PFSK-1 (cell line): ENCODE measurements around the gene USP32.

ENCODE experiments used
- FOXP2 ChIP-seq: optimal IDR thresholded peaks from 2 replicates; pipeline ENCODE3; 2011; ENCODE audit warnings: borderline replicate concordance, control low read depth, inconsistent platforms; ENCODE audit not compliant: insufficient read depth; ENCODE audit errors: extremely low read length, extremely low read depth
- POLR2AphosphoS5 ChIP-seq: IDR thresholded peaks from 2 replicates; pipeline ENCODE4 v1.6.1; 2012; ENCODE audit warnings: low read depth, mild to moderate bottlenecking, control low read depth, low read length, moderate library complexity
- TF ChIP-seq, protein P1 (sequence below), 2 experiments: IDR thresholded peaks; 2 replicates each; pipeline versions ENCODE4 v1.6.1 to v1.8.0; 2011 to 2012; ENCODE audit warnings: low read depth in 2 of 2, low read length in 2 of 2, control low read depth in 1 of 2, inconsistent platforms in 1 of 2, mild to moderate bottlenecking in 1 of 2, moderate library complexity in 1 of 2; ENCODE audit not compliant: insufficient read depth in 1 of 2

- TF ChIP-seq POLR2AphosphoS5, result no peak
- TF ChIP-seq FOXP2, result no peak
- TF ChIP-seq, protein P1, sequence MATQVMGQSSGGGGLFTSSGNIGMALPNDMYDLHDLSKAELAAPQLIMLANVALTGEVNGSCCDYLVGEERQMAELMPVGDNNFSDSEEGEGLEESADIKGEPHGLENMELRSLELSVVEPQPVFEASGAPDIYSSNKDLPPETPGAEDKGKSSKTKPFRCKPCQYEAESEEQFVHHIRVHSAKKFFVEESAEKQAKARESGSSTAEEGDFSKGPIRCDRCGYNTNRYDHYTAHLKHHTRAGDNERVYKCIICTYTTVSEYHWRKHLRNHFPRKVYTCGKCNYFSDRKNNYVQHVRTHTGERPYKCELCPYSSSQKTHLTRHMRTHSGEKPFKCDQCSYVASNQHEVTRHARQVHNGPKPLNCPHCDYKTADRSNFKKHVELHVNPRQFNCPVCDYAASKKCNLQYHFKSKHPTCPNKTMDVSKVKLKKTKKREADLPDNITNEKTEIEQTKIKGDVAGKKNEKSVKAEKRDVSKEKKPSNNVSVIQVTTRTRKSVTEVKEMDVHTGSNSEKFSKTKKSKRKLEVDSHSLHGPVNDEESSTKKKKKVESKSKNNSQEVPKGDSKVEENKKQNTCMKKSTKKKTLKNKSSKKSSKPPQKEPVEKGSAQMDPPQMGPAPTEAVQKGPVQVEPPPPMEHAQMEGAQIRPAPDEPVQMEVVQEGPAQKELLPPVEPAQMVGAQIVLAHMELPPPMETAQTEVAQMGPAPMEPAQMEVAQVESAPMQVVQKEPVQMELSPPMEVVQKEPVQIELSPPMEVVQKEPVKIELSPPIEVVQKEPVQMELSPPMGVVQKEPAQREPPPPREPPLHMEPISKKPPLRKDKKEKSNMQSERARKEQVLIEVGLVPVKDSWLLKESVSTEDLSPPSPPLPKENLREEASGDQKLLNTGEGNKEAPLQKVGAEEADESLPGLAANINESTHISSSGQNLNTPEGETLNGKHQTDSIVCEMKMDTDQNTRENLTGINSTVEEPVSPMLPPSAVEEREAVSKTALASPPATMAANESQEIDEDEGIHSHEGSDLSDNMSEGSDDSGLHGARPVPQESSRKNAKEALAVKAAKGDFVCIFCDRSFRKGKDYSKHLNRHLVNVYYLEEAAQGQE (IDR thresholded peaks at IDR 0.05; ENCODE audit: insufficient read depth in 1 of 2, low read depth in 2 of 2, low read length in 2 of 2), result no peak
These were observed 87.4 kb downstream of the USP32 start for GRCh38 chr17:60304502-60304901.
